Femur (tissue), 1 donor: ENCODE data around the gene CDK2.
"Not testable (repeated sequence)": the region's sequence is repeated elsewhere in the genome, so short reads cannot be mapped to it uniquely, and the experiment has no call there.

ENCODE experiments used
- DNase-seq: peaks from one replicate; pipeline ENCODE4 v3.0.0-alpha.2; 2017

CDK2 gene

GRCh38 chr12:55938826-55939501 is 27.7 kb upstream of the CDK2 start:
- DNase-seq = no peak

- peak; percentile 90 for DNase-seq
These were observed 26.4 kb upstream of the CDK2 start for GRCh38 chr12:55940065-55940732.

DNA sequence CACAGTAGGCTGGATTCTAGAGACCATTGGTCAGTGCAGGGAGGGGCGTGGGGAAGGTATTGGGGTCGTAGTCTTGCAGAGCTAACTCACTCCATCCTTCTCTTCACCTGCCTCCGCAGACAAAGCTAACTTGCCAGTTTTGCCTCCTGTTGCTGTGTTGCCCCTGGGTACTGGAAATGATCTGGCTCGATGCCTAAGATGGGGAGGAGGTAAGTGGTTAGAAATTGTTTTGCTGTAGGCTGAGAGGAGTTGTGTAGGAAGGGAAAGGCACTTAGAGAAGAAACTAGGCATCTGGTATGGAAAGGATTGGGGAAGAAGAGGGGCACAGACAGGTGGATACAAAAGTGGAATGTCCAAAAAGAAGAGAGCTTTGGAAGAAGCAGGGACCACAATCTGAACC is 24.6 kb upstream of the CDK2 start:
- no peak for DNase-seq

GRCh38 chr12:55942577-55943136 is 24.0 kb upstream of the CDK2 start:
- no peak for DNase-seq

- no peak for DNase-seq
These were observed 20.1 kb upstream of the CDK2 start for GRCh38 chr12:55946553-55946952.

- DNase-seq = no peak
These were observed 11.3 kb upstream of the CDK2 start for GRCh38 chr12:55955344-55955743.

- DNase-seq = peak; percentile 21
These were observed 10.7 kb upstream of the CDK2 start for GRCh38 chr12:55955800-55956508.

- DNase-seq = peak; percentile 19
These were observed 9.3 kb upstream of the CDK2 start for GRCh38 chr12:55957106-55957859.

GRCh38 chr12:55963760-55964159 is 2.9 kb upstream of the CDK2 start:
- DNase-seq = no peak

GRCh38 chr12:55965240-55965639 is 1.4 kb upstream of the CDK2 start:
- no peak for DNase-seq

DNA sequence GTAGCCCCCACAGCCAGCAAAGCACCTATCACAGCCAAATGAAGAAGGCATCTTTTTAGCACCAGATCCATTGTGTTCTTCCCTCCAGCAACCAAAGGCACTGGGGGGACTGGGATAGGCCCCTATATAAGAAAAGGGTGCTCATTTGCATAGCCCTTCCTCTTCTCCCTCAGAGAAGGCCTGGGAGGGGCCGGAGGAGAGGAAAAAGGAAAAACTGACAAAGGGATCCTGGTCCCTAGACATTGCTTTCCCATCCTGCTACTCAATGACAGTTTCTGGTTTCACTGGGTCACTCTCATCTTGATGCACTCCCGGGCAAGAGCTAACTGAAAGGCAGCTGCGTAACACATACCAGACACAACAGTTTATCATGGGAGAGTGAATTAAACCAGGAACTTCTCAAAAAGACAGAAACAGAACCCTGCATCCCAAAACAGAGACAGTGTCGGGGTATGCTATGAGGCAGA is 656 bp upstream of the CDK2 start, which contains the start of gene PMEL:
Gene PMEL, minus strand, starts transcription at position 102 of the 467 bp plus-strand sequence. Its CDS starts 31 bp downstream, at position 71.
- no peak for DNase-seq

- no peak for DNase-seq
These were observed 2.7 kb downstream of the CDK2 start for GRCh38 chr12:55969356-55969755.

- DNase-seq = no peak
These were observed 4.1 kb downstream of the CDK2 start for GRCh38 chr12:55970775-55971174.

DNA sequence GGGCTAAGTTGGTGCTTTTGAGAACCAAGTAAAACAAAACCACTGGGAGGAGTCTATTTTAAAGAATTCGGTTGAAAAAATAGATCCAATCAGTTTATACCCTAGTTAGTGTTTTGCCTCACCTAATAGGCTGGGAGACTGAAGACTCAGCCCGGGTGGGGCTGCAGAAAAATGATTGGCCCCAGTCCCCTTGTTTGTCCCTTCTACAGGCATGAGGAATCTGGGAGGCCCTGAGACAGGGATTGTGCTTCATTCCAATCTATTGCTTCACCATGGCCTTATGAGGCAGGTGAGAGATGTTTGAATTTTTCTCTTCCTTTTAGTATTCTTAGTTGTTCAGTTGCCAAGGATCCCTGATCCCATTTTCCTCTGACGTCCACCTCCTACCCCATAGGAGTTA is 5.4 kb downstream of the CDK2 start:
- DNase-seq = no peak

- no peak for DNase-seq
These were observed 5.8 kb downstream of the CDK2 start for GRCh38 chr12:55972456-55972855.

GRCh38 chr12:55972911-55973598 is 6.4 kb downstream of the CDK2 start:
- DNase-seq = no peak

GRCh38 chr12:55973599-55974307 is 7.1 kb downstream of the CDK2 start, which contains the start of gene RAB5B:
TSS of gene RAB5B (plus strand) at chr12:55974078. CDS start at chr12:55986961, 12,883 bp downstream.
- peak; percentile 100 for DNase-seq

DNA sequence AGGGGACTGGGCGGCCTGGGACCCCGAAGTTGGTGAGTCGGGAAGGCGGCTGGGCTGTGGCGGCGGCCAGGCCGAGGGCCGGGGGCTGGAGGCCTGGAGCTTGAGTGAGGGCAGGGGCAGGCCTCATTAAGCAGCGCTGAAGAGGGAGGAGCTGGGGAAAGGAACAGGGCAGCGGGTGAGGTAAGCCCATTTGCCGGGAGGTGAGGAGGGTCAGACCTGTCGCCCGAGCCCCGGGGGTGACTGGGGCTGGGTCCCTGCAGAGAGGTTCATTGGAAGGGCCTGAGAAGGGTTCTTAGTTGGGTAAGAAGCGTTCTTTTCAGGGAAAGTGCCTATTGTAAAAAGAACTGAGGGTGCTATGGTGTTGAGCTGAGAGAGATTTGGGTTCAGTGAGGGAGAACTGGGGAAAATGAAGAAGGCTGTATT is 7.7 kb downstream of the CDK2 start:
- DNase-seq = peak; percentile 67

DNA sequence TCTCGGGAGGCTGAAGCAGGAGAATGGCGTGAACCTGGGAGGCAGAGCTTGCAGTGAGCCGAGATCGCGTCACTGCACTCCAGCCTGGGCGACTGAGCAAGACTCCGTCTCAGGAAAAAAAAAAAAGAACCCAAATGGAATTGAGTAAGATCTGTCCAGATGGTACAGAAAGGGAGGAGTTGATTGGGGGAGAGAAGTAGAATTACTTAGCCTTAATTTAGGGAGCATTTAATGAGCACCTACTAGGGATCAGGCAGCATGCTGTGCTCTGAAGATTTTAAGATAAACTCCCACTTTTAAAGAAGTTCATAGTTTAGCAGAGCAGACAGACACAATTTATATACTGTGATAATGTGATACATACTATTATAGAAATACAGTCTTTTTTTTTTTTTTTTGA is 11.8 kb downstream of the CDK2 start:
- no peak for DNase-seq

DNA sequence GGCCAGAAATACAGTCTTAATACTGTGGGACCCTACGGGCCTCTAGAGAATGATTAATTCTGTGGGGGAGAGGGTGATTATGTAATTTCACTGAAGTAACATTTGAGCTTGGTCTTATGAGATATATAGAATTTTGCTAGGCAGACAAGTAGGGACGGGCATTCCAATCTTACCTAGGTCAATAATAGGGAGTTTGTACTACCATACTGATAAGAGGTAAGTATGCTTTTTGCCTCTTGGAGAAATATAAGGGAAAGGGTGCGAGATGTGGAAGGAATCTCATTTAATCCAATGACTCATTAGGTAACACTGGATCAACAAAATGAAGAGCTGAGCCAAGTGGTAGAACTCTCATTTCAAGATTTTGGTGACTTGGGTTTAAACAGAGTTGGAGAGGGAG is 12.4 kb downstream of the CDK2 start:
- no peak for DNase-seq

- DNase-seq = not testable (repeated sequence)
These were observed 15.3 kb downstream of the CDK2 start for GRCh38 chr12:55981882-55982281.
